Glomerular visceral epithelial cell (primary cell): ENCODE data around the gene SDF4.

Experiments used
- DNase-seq: peaks from one replicate; pipeline ENCODE4 v3.0.0-alpha.2; 2016; ENCODE audit errors: extremely low spot score

The SDF4 gene

DNA sequence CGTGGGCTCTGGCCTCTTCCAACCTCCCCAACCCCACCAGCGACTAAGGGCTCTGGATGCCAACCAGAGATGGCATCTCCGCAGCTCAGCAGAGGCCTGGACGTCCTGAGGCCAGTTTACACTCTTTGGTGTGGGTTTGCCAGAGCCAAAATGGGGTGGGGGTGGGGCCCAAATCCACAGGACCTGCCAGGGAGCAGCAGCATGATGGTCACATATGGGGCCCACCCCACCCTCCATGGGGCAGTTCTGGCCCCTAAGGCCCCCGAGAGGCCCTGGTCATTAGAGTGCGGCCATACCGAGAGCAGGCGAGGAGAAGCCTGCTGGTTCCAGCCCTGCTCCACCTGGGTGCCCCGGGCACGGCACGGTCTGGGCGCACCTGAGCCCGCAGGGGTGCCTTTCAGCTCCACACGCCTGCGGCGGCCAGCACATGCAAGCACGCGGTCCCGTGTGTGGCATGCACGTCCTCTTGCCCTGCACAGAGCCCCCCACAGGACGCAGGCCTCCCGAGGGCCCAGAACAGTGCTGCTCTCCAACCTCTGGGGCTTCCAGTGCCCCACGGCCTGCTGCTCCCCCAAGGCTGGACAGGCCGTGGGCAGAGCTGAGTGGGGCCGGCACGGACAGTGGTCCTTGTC is 9.9 kb upstream of the SDF4 start:
- DNase-seq, result no peak

DNA sequence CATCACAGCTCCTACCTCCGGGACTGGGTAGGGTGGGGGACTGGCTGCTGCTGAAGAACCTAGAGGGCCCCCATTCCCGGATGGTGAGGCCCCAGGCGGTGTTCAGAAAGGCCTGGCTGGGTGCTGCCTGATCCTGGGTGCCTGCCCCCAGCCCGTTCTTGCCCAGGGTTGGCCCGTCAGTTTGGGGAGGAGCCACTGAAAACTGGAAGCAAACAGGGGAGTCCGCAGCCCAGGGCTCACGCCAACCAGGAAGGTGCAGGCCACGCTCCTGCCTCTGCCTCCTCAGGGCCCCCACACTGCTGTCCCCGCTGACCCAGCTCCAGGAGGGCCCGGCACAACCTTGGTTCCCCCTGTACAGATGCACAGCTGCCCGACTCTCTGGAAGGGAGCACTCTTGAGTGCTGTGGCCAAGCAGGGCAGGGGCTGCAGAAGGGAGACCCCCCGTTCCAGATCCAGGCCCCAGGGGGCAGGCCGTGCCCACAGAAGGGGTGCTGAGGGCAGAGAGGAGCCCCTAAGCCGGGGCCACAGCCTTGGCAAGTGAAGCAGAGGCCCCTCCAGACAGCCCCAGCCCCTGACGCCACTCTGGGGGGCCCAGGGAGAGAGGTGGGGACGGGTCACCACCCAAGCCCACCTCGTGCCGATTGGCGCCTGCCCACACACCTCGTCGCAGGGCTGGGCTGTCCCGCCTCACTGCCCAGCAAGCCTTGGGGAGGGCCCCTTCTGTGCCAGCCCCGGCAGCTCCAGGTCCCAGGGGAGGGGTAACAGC is 9.2 kb upstream of the SDF4 start:
- DNase-seq, result no peak

DNA sequence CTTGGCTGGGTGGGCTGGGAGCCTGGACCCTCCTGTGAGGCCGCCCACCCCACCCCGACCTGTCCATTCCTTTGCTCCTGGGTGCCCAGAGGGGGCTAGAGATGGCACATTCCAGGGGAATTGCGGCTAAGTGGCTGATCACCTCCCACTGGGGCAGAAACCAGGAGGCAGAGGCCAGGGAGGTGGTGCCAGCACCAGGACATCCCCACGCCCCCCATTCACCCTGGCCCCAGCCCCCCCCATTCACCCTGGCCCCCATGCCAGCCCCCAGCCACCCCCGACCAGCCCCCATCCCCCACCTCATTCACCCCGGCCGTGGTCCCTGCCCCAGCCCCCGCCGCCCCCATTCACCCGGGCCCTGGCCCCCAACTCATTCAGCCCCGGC is 8.5 kb upstream of the SDF4 start:
- DNase-seq, result no peak

DNA sequence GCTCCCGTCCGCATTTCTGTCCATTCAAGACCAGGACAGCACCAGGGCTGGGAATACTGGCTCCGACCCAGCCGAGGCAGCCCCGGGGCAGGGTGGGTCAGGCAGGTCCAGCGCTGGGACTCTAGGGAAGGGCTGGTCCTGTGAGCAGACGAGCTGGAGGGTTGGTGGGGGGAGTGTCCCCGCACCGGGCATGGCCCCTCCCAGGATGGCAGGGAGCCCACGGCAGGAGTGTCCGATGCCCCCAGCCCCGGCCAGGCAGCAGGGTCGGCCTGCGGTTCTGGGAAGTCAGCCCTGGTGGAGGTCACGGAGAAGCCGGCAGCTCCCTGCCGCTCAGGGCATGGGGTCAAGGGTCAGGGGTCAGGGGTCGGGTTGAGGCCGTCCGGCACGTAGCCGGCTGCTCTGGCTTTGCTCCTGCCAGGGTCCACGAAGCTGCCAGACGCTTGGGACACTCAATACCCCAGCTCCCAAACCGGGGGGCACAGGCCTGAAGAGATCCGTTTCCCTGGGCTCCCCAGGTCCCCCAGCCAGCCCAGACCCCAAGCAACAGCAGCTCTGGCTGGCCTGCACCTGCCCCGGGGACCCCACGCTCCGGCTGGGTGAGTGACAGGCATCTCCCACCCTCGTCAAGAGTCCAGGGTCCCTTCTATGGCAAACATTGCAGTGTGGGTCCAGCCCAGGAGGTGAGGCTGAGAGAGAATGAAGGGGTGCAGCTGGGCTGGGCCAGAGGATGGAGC is 8.0 kb upstream of the SDF4 start:
- DNase-seq, result no peak

DNA sequence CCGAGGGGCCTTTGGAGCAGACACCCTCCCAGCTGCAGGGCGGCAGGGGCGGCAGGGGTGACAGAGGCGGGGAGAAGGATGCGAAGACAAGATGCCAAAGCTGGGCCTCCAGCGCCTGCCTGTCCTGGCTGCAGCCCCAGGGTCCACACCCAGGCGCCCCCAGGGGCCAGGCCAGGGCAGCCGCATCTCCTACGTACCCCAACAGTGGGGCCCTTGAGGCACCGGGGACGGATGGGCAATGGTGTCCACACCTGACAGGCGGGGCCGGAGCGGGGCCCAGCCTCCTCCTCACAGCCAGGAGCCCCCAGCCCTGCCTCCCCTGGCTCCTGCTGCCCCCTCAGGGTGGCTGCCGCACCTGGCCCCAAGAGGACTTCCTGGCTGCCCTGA is 7.4 kb upstream of the SDF4 start:
- DNase-seq, result no peak

DNA sequence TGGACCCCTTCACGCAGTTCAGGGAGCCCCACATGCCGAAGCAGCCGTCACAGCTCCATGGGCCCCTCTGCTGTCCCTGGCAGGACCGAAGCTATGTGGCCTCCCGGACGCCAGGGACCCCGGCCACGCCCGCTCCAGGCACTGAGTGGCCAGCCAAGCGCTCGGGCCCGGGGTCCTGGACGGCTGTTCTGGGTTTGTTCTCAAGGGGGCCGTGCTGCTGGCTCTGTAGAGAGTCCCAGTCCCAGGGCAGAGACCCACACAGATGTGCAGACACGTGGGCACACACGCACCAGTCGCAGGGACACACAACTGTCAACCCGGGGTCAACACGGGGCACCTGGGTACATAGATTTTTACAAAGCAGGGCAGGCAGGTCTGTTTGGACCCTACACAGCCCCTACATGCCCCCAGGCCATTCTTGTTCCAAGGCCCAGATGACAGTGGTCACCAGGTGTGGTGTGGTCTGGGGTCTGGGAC is 6.9 kb upstream of the SDF4 start:
- DNase-seq, result no peak

DNA sequence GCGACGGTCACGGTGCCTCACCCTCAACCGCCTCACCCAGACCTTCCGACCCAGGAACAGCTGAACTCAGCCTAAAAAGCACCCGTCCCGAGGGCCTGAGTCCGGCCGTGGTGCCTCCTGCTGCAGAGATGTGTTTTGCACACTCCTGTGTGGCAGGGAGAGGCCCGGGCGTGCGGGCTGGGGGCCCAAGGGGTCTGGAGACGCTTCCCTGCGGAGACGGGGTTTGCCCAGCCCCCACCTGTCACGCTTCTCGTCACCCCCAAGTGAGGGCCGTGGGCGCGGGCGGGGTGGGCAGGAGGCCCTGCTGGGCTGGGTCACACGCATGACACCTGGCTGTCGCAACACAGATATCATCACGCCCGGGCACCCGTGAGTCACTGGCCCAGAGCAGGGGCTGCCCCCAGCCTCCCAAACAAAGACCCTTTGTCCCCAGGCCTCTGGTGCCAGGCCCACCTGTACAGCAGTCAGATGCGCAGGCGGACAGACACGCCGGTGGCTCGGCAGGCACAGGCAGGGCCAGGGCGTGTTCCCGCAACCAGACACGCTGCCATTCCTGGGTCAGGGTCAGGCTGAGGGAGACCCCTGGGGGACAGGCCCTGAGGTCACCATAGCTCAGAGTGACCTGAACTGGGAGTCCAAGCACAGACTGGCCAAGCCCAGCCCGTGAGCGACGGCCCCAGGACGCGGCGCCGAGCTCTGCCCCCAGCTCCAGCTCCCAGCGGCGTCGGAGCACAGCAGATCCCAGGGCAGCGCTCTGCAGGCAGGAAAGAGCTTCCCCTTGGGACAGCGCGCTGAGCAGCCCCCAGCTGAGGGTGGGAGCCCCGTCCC is 6.3 kb upstream of the SDF4 start:
- no peak for DNase-seq

DNA sequence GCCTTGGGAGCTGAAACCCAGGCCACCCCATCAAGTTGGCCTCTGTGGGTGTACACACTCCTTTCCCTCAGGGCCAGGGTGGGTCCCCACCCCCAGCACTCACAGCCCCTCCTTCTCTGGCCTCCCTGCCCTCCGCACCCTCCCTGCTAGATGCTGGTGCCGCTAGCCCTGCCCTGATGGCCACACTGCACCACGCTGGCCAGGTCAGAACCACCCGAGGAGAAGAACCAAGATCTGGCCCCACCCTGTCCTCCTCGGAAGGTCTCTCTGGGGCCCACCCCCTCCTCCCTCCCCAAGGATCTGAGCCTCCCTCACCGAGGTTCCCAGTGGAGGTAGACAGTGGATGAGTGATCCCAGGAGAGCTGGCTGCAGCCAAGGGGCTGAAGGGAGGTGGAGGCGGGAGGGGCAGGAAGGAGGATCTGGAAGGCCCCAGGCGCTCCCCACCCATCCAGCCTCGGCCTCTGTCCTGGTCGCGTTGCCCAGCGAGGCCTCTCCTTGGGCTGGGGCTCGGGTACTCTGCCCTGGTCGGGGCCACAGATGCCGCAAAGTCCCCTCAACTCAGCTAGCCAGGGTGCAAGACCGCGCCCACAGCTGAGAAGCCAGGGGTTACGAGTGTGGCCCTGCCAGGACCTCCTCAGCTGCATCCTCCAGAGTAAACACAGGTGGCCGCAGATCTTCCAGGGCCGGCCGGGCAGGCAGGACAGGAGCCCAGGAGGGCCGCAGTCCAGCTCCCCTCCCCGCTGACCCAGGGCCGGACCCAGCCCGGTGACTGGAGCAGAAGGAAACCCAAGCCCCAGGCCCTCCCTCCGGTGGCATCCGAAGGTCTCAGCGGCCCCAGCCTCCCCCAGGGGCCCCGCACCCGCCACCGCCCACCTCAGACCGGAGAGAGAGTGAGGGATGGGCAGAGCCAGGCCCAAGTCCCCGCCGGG is 5.4 kb upstream of the SDF4 start:
- DNase-seq, result no peak

DNA sequence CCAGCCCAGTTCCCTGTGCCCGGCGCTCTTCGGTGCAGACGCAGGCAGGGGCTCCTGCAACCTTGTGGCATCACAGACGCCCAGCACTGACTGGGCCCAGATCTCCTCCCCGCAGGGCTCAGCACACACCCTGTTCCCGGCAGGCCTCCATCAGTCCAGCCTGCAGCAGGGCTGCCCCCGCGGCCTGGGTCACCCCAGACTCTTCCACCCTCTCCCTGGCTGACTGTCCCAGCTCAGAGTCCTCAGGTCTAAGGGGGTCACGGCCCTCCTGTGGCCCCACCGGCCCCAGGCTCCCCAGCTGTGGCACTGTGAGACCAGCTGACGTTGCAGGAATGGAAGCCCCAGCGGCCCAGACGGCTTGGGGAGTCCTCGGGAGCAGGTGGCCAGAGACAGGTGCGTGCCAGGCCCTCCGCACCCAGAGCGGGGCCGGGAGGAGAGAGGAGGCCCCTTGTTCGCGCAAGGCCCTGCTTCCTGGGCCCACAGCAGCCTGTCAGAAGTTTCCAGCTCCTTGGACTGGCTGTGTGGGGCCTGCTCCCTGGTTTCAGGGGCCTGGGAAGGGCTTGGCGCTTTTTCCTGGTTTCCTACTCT is 4.5 kb upstream of the SDF4 start:
- no peak for DNase-seq

DNA sequence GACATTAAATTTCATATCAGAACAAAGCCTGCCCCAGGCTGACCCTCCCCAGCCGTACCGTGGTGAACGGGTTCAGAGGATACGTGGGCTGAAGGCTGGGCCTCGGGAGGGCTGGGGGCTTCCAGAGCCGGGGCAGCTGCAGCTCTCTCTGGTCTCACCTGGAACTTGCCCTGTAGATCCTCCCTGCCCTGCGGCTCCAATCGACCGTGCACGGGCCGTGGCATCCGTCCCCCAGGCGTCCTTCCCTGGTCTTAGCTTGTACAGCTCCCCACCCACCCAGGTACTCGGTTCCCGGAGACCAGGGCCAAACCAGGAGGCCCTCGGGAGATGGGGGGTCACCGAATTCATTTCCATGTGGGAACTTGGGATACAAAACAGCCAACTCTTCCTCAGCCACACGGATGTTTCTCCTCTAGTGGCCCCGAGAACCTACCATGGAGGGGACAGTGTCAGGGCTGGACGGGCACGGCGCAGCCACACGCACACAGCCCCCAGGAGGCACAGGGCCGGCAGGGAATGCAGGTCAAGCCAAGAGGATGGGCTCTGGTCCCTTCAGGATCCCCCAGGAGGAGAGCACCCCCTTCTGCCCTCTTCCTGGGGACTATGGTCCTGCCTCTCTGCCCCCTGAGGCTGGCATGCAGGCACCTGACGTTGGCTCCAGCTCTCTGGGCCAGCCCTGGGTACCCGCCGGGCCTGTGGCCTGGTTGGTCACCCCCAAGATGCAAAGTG is 3.4 kb upstream of the SDF4 start:
- DNase-seq, result no peak

DNA sequence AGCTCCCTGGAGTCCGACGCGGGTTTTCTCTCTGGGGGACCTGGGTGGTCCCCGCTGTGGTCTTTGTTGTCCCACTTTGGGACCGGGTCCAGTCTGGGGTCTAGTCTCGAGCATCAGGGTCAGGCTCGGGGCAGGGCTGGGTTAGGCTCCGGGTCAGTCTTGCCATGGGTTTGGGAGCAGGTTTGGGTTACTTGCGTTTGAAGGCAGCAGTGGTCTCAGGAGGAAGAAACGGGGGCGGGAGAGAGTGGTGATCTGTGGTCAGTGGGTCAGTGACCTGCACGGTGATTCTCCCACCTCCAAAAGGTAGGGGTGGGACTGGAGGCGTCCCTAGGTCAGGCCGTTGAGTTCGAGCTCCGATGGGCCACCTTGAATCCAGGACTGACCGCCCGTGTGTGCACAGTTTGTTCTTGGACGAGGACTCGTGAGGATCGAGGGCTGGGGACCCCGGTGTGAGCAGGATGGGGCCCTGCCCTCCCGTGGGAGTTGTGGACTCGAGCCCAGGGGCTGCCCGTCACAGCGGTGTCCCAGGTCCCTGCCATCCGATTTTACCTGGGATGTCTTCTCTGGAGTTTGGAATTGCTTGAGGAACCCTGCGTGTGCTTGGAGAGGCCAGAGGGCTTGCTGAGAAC is 2.5 kb upstream of the SDF4 start:
- no peak for DNase-seq

DNA sequence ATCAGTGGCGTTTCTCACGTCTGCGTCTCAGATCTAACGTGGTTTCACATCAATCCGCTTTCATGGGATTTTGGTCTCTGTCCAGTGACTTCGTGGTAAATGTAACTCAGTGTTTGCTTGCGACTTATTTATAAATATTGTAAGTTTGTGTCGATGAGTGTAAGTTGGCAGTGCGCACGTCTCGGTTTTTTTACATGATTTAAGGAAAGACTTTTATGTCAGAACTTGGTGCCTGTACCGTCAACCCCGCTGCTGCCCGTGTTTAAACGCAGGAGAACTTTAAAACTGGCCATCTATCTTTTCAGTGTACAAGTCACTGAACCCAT is 1.7 kb upstream of the SDF4 start:
- DNase-seq, result no peak

DNA sequence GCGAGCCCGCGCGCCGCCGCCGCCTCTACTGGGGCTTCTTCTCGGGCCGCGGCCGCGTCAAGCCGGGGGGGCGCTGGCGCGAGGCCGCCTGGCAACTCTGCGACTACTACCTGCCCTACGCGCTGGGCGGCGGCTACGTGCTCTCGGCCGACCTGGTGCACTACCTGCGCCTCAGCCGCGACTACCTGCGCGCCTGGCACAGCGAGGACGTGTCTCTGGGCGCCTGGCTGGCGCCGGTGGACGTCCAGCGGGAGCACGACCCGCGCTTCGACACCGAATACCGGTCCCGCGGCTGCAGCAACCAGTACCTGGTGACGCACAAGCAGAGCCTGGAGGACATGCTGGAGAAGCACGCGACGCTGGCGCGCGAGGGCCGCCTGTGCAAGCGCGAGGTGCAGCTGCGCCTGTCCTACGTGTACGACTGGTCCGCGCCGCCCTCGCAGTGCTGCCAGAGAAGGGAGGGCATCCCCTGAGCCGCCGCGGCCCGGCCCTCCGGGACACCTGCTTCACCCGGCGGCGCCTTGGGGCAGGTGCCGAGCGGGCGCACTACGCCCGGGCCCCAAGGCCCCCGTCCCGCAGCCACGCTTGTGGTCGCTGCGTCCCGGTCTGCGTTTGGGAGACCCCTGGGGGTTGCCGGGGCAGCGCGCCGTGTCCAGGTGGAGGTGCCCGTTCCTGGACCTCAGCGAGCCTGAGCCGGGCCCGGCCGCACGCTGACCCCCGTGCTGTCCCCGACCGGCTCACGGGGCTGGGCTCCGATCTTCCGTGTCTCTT is 1.2 kb upstream of the SDF4 start:
- DNase-seq, result no peak

DNA sequence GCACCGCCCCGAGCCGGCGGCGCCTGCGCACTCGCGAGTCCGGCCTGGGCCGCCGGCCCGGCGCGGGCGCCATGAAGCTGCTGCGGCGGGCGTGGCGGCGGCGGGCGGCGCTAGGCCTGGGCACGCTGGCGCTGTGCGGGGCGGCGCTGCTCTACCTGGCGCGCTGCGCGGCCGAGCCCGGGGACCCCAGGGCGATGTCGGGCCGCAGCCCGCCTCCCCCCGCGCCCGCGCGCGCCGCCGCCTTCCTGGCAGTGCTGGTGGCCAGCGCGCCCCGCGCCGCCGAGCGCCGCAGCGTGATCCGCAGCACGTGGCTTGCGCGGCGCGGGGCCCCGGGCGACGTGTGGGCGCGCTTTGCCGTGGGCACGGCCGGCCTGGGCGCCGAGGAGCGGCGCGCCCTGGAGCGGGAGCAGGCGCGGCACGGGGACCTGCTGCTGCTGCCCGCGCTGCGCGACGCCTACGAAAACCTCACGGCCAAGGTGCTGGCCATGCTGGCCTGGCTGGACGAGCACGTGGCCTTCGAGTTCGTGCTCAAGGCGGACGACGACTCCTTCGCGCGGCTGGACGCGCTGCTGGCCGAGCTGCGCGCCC is 501 bp upstream of the SDF4 start, which contains the start of gene B3GALT6:
TSS of gene B3GALT6 (plus strand) at position 30 of the 588 bp plus-strand sequence. CDS start at position 72, 42 bp downstream.
- DNase-seq, result no peak

DNA sequence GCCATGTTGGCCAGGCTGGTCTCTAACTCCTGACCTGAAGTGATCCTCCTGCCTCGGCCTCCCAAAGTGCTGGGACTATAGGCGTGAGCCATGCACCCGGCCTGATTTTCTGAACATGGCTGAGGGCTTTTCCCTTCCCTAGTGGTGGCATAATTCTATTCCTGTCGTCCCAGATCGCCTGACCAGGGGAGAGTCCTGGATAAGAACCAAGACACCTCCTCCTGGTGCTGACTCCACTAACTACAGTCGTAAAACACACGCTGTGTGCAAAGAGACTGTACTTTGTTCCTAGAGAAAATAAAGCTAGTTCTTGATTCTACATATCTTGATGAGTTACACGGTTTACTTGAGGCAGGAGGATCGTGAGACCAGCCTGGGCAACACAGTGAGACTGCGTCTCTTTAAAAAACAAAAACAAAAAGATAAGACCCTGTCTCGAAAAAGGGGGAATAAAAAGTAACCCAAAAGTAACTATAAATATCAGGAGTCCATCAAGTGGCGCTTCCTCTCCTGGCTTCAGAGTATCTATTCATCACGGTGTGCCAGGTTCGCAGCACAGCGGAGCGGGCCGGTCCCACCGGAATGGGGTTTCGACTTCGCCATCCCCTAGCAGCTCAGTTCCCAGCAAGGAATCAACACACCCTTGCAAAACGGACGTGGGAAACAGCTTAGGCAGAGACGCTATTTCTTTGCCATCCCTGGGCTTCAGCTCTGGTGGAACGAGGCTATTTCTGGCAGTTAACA is 973 bp downstream of the SDF4 start:
- peak; percentile 72 for DNase-seq

DNA sequence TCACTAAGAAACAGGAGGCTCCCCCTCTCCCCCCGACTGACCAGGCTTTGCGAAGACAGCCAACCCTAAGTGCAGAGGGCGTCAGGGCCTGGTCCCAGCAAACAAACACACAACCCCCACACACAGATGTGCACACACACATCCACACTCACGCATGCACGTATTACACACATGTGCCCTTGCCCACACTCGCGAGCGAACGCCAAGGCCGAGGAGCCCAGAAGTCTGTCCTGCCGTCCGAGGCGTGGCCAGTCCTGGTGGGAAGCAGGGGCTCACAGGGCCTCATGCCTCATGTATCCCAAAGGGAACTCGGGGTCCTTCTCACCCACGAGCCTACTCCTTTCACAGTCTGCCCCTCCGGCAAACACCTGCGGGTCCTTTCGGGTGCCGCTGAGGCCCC is 2.0 kb downstream of the SDF4 start:
- DNase-seq, result no peak

DNA sequence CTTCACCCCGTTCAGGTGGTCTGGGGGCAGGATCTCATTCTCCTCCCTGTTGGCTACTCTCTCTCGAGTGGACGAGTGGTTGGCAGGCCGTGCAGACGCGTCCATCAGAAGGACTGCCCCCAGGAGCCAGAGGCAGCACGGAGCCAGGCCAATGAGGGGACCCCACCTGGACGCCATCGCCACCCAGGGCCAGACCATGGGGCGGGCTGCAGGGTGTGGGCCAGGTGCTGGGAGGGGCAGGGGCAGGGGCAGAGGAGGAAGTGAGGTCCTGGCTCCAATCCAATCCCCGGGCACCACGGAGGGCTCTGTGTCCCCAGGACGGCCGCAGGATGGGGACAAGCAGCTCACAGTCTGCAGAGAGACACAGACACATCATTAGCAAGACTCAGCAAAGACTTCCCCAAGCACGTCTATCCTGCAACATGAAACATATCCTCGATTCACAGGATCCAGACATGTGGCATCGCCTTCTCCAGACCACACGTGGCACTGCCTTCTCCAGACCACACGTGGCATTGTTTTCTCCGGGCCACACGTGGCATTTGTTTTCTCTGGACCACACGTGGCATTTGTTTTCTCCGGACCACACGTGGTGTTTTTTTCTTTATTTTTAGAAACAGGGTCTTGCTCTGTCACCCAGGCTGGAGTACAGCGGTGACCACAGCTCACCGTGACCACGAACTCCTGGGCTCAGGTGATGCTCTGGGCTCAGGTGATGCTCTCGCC is 3.0 kb downstream of the SDF4 start:
- no peak for DNase-seq
